Panc1 (cell line): Measurements from ENCODE around the gene HDHD2. TPM values are rescaled to one million over a fixed set of nuclear protein-coding genes. Genes with fewer than 3 reads are reported as not detected.

ENCODE experiments used
- ATAC-seq: fragments of 200-7000 bp; cut with Tn5 transposase; 2 replicates; pipeline ENCODE4 v1.9.1; 2020; ENCODE audit warnings: mild to moderate bottlenecking, moderate library complexity
- BruUV-seq: library from RNA; stranded (reverse); fragments of 400-500 nt; replicated peaks from 2 replicates; lab custom pipeline; 2021; lab: Mats Ljungman, UMichigan
- CTCF ChIA-PET: fragments of 300-600 bp; sonication (Branson Sonifier 250); formaldehyde crosslinking; loops from one replicate; lab custom pipeline; 2022; ENCODE audit warnings: antibody characterized with exemption; lab: Charles Lee
- POLR2A ChIA-PET: fragments of 300-600 bp; sonication (Branson Sonifier 250); formaldehyde crosslinking; loops from one replicate; lab custom pipeline; 2022; ENCODE audit warnings: antibody characterized with exemption; lab: Charles Lee
- DNase-seq: peaks from one replicate; pipeline ENCODE4 v3.0.0-alpha.2; 2010; ENCODE audit warnings: low read depth, low spot score
- H3K27ac ChIP-seq: 2 replicates; pipeline ENCODE4 v1.5.1; 2011; ENCODE audit warnings: mild to moderate bottlenecking, low read length, inconsistent platforms
- H3K27me3 ChIP-seq: fragments of 200-500 bp; sonication (Bioruptor generic); 2 replicates; pipeline ENCODE4 v1.6.0; 2014; ENCODE audit warnings: low read length, inconsistent platforms; ENCODE audit not compliant: control insufficient read depth, insufficient read depth
- H3K36me3 ChIP-seq: fragments of 200-500 bp; sonication (Bioruptor generic); 2 replicates; pipeline ENCODE4 v1.5.1; 2014; ENCODE audit warnings: inconsistent platforms, mild to moderate bottlenecking, low read length, moderate library complexity; ENCODE audit not compliant: control insufficient read depth, insufficient read depth
- H3K4me1 ChIP-seq: 2 replicates; pipeline ENCODE4 v1.5.1; 2011; ENCODE audit warnings: inconsistent platforms, mild to moderate bottlenecking, low read length, moderate library complexity; ENCODE audit not compliant: control insufficient read depth, insufficient read depth
- H3K4me3 ChIP-seq, 2 experiments: 2 replicates each; pipeline ENCODE4 v1.5.1; 2011 to 2012; ENCODE audit warnings: low read depth in 2 of 2, low read length in 2 of 2, mild to moderate bottlenecking in 2 of 2, inconsistent platforms in 1 of 2, moderate library complexity in 1 of 2
- H3K9me3 ChIP-seq: fragments of 200-500 bp; sonication (Bioruptor generic); 2 replicates; pipeline ENCODE4 v1.5.1; 2014; ENCODE audit warnings: low read depth, mild to moderate bottlenecking, inconsistent platforms, low read length, moderate library complexity; ENCODE audit not compliant: control insufficient read depth, insufficient read depth
- CTCF ChIP-seq: fragments of 450-650 bp; IDR thresholded peaks from 2 replicates; pipeline ENCODE4 v1.5.1; 2017; ENCODE audit warnings: mild to moderate bottlenecking
- POLR2AphosphoS5 ChIP-seq: IDR thresholded peaks from 2 replicates; pipeline ENCODE4 v1.6.1; 2012; ENCODE audit warnings: mild to moderate bottlenecking, low read depth, low read length, moderate library complexity
- REST ChIP-seq, 2 experiments: IDR thresholded peaks; 2 replicates each; pipeline ENCODE4 v1.6.1; 2011 to 2012; ENCODE audit warnings: low read depth in 2 of 2, control low read depth in 1 of 2, low read length in 1 of 2, mild to moderate bottlenecking in 1 of 2, moderate library complexity in 1 of 2; ENCODE audit not compliant: insufficient read depth in 1 of 2
- SIN3A ChIP-seq: IDR thresholded peaks from 2 replicates; pipeline ENCODE4 v1.6.1; 2012; ENCODE audit warnings: low read depth, mild to moderate bottlenecking, low read length, moderate library complexity, borderline replicate concordance; ENCODE audit not compliant: insufficient read depth
- TCF7L2 ChIP-seq: IDR thresholded peaks from 2 replicates; pipeline ENCODE4 v1.6.1; 2011; ENCODE audit warnings: mild to moderate bottlenecking, low read depth, low read length, inconsistent platforms
- in situ Hi-C: cut with HindIII; loops from 2 replicates; pipeline ENCODE4 v1.10.0; 2016; ENCODE audit warnings: low sequenced_read_pairs, low pct_unique_long_range_greater_than_20kb
- intact Hi-C: fragments of 100-400 bp; cut with micrococcal nuclease; formaldehyde crosslinking; loops from one replicate; pipeline ENCODE4 v1.10.0; 2022; ENCODE audit not compliant: unreplicated experiment
- total RNA-seq: library from RNA; stranded (reverse); gene quantifications from one replicate; pipeline ENCODE4 v1.2.1, GENCODE V29; 2021; ENCODE audit not compliant: unreplicated experiment

HDHD2 gene
- total RNA-seq, 1 experiment from 2014 or later, result 24.6 TPM

- no peaks in the 10 kb centered on the region for H3K27me3 ChIP-seq
- peak overlapping the region; percentile 86 for H3K27ac ChIP-seq
- ChIA-PET CTCF (no interaction called here), POLR2A (no interaction called here)
- no peaks in the 10 kb centered on the region for H3K9me3 ChIP-seq
- no TSS peak for BruUV-seq
- H3K4me1 ChIP-seq, result 0 out of 2 replicates have a peak, but pooled peaks cover 2% of the 10 kb centered on the region
- no peak for ATAC-seq
- intact Hi-C loops, result no loop called here
- TF ChIP-seq CTCF (no peak), SIN3A (no peak), REST (IDR thresholded peaks at IDR 0.05; ENCODE audit: insufficient read depth in 1 of 2, low read depth in 2 of 2, low read length in 1 of 2) (no peak), TCF7L2 (no peak), POLR2AphosphoS5 (no peak)
- no peaks in the 10 kb centered on the region; the same call in 1 of the 2 replicates for H3K36me3 ChIP-seq
- H3K4me3 ChIP-seq, result peak overlapping the region; percentile 76 to 85
- in situ Hi-C loops, result no loop called here
- DNase-seq, result no peak
Observed at GRCh38 chr18:47175283-47175897, 25.1 kb upstream of the HDHD2 start.

- no peaks in the 10 kb centered on the region; the same call in 1 of the 2 replicates for H3K36me3 ChIP-seq
- H3K4me1 ChIP-seq, result 0 out of 2 replicates have a peak, but pooled peaks cover 2% of the 10 kb centered on the region
- intact Hi-C loops, result no loop called here
- DNase-seq (no peak), ATAC-seq (no peak)
- peak overlapping the region; percentile 76 to 85 for H3K4me3 ChIP-seq
- TF ChIP-seq POLR2AphosphoS5, result no peak
- no peak for TF ChIP-seq SIN3A
- TF ChIP-seq TCF7L2, result no peak
- TF ChIP-seq CTCF, result no peak
- TF ChIP-seq REST (IDR thresholded peaks at IDR 0.05; ENCODE audit: insufficient read depth in 1 of 2, low read depth in 2 of 2, low read length in 1 of 2), result no peak
- ChIA-PET POLR2A (no interaction called here), CTCF (no interaction called here)
- BruUV-seq, result TSS peak; percentile 79
- H3K27ac ChIP-seq, result 0 out of 2 replicates have a peak overlapping the region, but pooled peaks have one; percentile 86
- in situ Hi-C loops, result no loop called here
- H3K27me3 ChIP-seq, result no peaks in the 10 kb centered on the region
- H3K9me3 ChIP-seq, result no peaks in the 10 kb centered on the region
Observed at GRCh38 chr18:47174545-47175116, 24.3 kb upstream of the HDHD2 start.
